Mucosa of descending colon (tissue), 3 donors: ENCODE data around the gene CD9. TPM values are rescaled to one million over a fixed set of nuclear protein-coding genes. Genes with fewer than 3 reads are reported as not detected.

Experiments
- ATAC-seq: fragments of 200-7000 bp; cut with Tn5 transposase; one replicate; pipeline ENCODE4 v1.9.1; 2020; ENCODE audit warnings: mild to moderate bottlenecking, moderate library complexity
- DNase-seq, 3 donors: peaks; one replicate each; pipeline ENCODE4 v3.0.0-alpha.2; 2020
- H3K36me3 ChIP-seq: fragments of 200-600 bp; one replicate; pipeline ENCODE4 v1.8.0; 2021; ENCODE audit warnings: low read depth, mild to moderate bottlenecking
- H3K4me1 ChIP-seq: fragments of 200-600 bp; one replicate; pipeline ENCODE4 v1.8.0; 2021; ENCODE audit warnings: low read depth, mild to moderate bottlenecking
- H3K4me3 ChIP-seq: fragments of 200-600 bp; one replicate; pipeline ENCODE4 v1.8.0; 2021; ENCODE audit warnings: mild to moderate bottlenecking
- H3K9me3 ChIP-seq: fragments of 200-600 bp; one replicate; pipeline ENCODE4 v1.8.0; 2021; ENCODE audit warnings: mild to moderate bottlenecking
- CTCF ChIP-seq: fragments of 200-600 bp; IDR thresholded peaks from one replicate; pipeline ENCODE4 v1.8.0; 2022; ENCODE audit warnings: antibody characterized with exemption, mild to moderate bottlenecking
- intact Hi-C, 2 donors: fragments of 100-400 bp; cut with DNase I in 1 of 2; cut with micrococcal nuclease in 1 of 2; formaldehyde crosslinking; loops; one replicate each; pipeline versions ENCODE4 v1.11.0 to v1.11.1; 2022; cut with DNase I, micrococcal nuclease
- total RNA-seq, 3 donors: library from RNA; stranded (reverse); fragmentation: NEBNext Ultra II Directional in 2 of 3; extraction: Animal tissue kit (Norgen Biotek cat#: 25700) in 2 of 3; gene quantifications; one replicate each; pipeline versions ENCODE4 v1.2.1 to v1.2.4, GENCODE V29; 2021 to 2023
- donor health status: DM: no; HTN: no; CAD: no; lungs with moderate emphysema.
- donor health status: DM: no; HTN: no; CAD: no.
- donor health status: DM: no; HTN: yes; CAD: no.

The CD9 gene
- total RNA-seq, 3 donors from 2014 or later: 452 to 723 (median 672) TPM

- no peaks in the 10 kb centered on the region for H3K36me3 ChIP-seq
- peaks cover 42% of the 10 kb centered on the region for H3K4me1 ChIP-seq
- DNase-seq: no peak
- no peak for ATAC-seq
- no peak for TF ChIP-seq CTCF
- no peaks in the 10 kb centered on the region for H3K9me3 ChIP-seq
- intact Hi-C loops: loop anchor here (5.0 kb wide), 3 partner anchors 33 to 83 kb away; no protein-coding TSS in a partner anchor
- no peak overlapping the region for H3K4me3 ChIP-seq
These were observed 1.1 kb upstream of the CD9 start for GRCh38 chr12:6198985-6199530.

GRCh38 chr12:6199531-6200255 is 507 bp upstream of the CD9 start:
- ATAC-seq (peak; percentile 7), DNase-seq (peak; percentile 78 to 79 (median 78))
- H3K9me3 ChIP-seq: no peaks in the 10 kb centered on the region
- H3K36me3 ChIP-seq: no peaks in the 10 kb centered on the region
- no peak for TF ChIP-seq CTCF
- H3K4me1 ChIP-seq: peaks cover 48% of the 10 kb centered on the region
- intact Hi-C loops: loop anchor here (5.0 kb wide), 3 partner anchors 33 to 83 kb away; no protein-coding TSS in a partner anchor
- H3K4me3 ChIP-seq: peak overlapping the region; percentile 95

- intact Hi-C loops: no loop called here
- TF ChIP-seq CTCF: no peak
- H3K36me3 ChIP-seq: no peaks in the 10 kb centered on the region
- DNase-seq: peak; percentile 84 to 86 (median 85)
- no peaks in the 10 kb centered on the region for H3K9me3 ChIP-seq
- H3K4me1 ChIP-seq: peaks cover 50% of the 10 kb centered on the region
- peak; percentile 68 for ATAC-seq
- peak overlapping the region; percentile 95 for H3K4me3 ChIP-seq
These were observed 1.0 kb downstream of the CD9 start for GRCh38 chr12:6201213-6201608.

GRCh38 chr12:6201826-6202225 is 1.6 kb downstream of the CD9 start:
- Histone ChIP-seq H3K4me3 (no peak overlapping the region), H3K36me3 (no peaks in the 10 kb centered on the region), H3K9me3 (no peaks in the 10 kb centered on the region), H3K4me1 (peaks cover 55% of the 10 kb centered on the region)
- ATAC-seq: peak; percentile 11
- DNase-seq: no peak
- intact Hi-C loops: no loop called here
- TF ChIP-seq CTCF: no peak

GRCh38 chr12:6202304-6202703 is 2.1 kb downstream of the CD9 start:
- H3K4me1 ChIP-seq: peaks cover 60% of the 10 kb centered on the region
- H3K36me3 ChIP-seq: no peaks in the 10 kb centered on the region
- peak in 2 of 3 donors; percentile 59 to 63 for DNase-seq
- H3K9me3 ChIP-seq: no peaks in the 10 kb centered on the region
- intact Hi-C loops: no loop called here
- no peak overlapping the region for H3K4me3 ChIP-seq
- ATAC-seq: peak; percentile 11
- TF ChIP-seq CTCF: no peak
